ENCODE data around the gene XPA.
"Not testable (repeated sequence)": the region's sequence is repeated elsewhere in the genome, so short reads cannot be mapped to it uniquely, and the experiment has no call there.

The XPA gene

DNA sequence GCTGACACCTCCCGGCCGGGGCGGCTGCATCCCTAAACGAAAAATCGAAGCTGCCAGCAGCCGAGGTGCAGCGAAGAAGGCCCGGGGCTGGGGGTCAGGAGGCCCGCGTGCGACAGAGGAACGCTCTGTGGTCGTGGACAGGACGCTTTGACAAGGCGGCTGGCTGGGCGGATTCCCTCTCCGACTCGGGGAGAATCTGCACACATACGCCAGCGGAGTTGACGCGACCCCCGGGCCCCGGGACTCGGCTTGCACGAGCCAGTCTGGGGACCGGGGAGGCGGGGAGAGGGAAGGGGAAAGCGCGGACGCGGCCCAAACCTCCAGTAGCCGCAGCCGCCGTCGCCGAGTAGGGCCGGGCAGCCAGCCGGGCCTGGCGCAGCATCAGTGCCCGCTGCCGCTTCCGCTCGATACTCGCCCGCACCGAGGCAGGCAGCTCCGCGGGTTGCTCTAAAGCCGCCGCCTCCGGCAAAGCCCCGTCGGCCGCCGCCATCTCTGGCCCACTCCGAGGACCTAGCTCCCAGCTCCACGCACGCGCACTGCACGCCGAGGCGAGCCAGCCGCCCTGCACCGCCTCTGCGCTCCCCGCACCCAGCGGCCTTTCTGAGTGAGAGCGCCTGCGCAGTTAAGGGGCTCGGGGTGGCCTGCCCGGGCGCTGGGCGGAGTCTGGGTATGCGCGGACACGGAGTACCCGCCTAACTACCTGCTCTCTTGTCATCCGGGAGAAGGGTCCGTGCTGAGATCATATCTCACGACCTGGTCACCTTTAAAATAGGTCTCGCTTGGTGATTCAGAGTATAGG is at the start of gene XPA:
Gene XPA (minus strand): TSS at position 538 of the 799 bp plus-strand sequence. CDS start 48 bp downstream, at position 490.
- TF ChIP-seq, protein P1, sequence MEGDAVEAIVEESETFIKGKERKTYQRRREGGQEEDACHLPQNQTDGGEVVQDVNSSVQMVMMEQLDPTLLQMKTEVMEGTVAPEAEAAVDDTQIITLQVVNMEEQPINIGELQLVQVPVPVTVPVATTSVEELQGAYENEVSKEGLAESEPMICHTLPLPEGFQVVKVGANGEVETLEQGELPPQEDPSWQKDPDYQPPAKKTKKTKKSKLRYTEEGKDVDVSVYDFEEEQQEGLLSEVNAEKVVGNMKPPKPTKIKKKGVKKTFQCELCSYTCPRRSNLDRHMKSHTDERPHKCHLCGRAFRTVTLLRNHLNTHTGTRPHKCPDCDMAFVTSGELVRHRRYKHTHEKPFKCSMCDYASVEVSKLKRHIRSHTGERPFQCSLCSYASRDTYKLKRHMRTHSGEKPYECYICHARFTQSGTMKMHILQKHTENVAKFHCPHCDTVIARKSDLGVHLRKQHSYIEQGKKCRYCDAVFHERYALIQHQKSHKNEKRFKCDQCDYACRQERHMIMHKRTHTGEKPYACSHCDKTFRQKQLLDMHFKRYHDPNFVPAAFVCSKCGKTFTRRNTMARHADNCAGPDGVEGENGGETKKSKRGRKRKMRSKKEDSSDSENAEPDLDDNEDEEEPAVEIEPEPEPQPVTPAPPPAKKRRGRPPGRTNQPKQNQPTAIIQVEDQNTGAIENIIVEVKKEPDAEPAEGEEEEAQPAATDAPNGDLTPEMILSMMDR (IDR thresholded peaks at IDR 0.05; ENCODE audit: control insufficient read depth, extremely low read depth, insufficient read depth): no peak
- peak within 1 kb of the TSS; percentile 90 for H3K4me3 ChIP-seq (ENCODE audit: low read depth, low read length)
- peak; percentile 70 for DNase-seq (ENCODE audit: low read depth)

DNA sequence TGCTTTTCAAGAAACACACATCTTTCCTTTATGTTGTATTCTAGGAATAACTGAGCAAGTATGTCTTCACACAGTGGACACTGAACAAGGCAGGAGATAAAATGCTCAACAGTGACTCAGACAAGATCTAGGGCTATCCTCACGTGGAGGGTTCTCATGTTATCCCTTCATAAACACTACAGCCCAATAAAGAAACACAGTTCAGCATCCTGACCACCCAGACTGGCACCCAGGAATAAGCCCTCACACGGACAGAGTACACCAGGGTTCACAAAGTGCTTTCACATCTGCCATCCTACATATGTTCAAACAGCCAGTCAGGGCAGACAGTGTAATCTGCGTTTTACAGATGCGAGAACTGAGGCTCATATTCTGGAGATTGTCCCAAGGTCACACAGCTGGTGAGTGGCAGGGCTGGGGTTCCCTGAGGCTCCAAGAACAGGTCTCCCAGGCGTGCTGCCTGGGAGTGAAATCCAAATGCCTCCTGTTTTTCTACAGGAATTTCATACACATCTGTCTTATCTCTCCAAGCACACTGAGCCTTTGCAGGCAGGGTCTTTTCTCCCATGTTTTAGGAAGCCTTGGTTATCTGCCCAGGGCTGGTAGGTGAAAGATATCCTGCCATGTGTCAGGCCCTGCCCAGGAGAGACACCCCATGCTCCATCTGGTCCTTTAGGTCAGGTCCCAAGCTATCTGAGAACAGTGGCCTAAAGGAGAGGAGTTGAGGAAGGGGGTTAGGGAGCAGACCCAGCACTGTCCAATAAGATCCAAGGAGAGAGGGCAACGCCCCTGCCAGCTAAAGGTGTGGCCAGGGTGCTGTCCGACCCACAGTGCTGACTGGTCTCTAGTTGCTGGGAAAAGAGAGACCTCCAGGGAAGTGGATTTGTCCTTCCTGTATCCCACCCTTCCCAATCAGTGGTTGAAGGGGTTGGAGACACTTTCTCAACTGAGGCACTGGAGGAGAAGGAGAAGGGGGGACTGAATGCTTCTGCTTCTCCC is 47.9 kb upstream of the XPA start:
- H3K4me3 ChIP-seq (ENCODE audit: low read depth, low read length): no peak overlapping the region
- no peak for DNase-seq (ENCODE audit: low read depth)
- TF ChIP-seq, protein P1 (IDR thresholded peaks at IDR 0.05; ENCODE audit: control insufficient read depth, extremely low read depth, insufficient read depth): no peak

DNA sequence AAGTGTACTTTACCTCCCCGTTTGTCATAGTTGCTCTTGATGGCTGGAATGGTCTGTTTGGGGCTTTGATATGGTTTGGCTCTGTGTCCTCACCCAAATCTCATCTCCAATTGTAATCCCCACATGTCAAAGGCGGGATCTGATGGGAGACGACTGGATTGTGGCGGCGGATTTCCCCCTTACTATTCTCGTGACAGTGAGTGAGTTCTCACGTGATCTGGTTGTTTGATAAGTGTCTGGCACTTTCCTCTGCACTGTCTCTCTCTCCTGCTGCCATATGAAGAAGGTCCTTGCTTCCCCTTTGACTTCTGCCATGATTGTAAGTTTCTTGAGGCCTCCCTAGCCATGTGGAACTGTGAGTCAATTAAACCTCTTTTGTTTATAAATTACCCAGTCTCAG is 46.9 kb upstream of the XPA start:
- DNase-seq (ENCODE audit: low read depth); H3K4me3 ChIP-seq (ENCODE audit: low read depth, low read length): not testable (repeated sequence)

DNA sequence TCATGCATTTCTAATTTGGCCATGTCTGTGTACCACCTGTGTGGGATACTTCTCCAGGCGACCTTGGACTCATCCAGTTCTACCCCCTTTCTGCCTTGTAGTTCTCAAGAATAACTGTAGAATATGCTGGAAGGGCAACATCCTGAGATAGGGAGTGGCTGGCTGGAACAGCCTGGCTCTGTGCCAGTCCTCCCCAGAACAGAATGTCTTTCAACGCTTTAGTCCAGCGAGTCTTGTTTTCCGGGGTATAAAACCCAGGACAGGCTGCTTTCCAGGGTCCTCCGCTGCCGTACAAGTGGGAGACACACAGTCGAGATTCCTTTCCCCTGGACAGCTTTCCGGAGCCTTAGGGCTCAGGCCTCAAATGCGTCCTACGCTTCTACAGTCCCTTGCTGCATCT is 45.4 kb upstream of the XPA start:
- TF ChIP-seq, protein P1 (IDR thresholded peaks at IDR 0.05; ENCODE audit: control insufficient read depth, extremely low read depth, insufficient read depth): no peak

DNA sequence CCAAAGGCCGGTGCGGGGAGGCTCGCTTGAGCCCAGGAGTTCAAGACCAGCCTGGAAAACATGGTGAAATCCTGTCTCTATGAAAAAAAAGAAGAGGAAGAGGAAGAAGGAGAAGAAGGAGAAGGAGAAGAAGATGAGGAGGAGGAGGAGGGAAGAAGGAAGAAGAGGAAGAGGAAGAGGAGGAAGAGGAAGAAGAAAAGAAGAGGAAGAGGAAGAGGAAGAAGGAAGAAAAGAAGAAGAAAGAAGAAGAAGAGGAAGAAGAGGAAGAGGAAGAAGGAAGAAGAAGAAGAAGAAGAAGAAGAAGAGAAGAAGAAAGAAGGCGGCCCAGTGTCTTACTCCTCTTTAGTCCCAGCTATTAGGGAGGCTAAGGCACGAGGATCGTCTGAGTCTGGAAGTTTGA is 44.8 kb upstream of the XPA start:
- no peak overlapping the region for H3K4me3 ChIP-seq (ENCODE audit: low read depth, low read length)
- TF ChIP-seq, protein P1 (IDR thresholded peaks at IDR 0.05; ENCODE audit: control insufficient read depth, extremely low read depth, insufficient read depth): no peak
- no peak for DNase-seq (ENCODE audit: low read depth)

More for the DNA sequence above, 45.4 kb upstream of the XPA start:
- no peak for DNase-seq (ENCODE audit: low read depth)
- H3K4me3 ChIP-seq (ENCODE audit: low read depth, low read length): no peak overlapping the region

DNA sequence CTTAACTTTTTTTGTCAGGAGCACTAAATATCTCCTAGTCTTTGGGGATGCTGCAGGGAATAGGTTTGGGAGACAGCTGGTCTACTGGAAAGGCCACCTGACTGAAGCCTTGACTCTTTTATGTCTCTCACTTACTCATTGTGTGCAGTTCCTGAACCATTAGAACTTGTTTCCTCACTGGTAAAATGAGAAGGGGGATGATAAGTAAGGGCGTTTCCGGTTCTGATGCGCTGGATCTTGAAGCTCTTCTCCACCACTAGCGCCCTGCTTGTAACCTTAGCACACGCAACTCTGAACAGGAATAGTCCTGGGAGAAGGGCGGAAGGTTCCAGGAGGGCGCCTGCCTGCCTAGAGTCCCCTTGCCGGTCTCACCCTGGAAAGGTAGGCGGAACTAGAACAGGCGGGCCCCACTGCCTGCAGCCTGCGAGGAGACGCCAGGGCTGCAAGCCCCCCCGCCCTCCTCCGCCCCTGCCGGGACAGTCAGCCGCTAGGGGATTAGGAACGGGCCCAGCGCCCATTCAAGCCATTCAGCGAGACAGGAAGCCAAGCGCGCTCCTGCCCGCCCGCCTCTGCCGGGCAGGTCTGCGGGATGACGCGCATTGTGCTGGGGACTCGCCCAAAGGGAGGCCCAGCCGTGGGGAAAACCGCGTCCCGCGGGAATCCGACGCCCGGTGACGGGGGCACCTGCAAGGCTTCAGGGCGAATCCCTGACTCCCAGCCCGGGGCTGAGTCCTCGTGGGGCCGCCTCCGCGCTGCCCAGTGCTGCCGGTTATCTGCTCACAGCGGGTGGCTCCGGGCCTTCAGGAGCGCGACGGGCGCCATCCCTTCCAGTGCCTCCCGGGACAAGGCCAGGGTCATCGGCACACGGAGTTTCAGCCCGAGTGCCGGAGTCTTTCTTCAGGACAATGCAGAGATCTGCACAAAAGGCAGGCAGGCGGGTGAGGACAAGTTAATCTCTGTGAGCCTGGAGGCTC is 44.0 kb upstream of the XPA start:
- DNase-seq (ENCODE audit: low read depth): no peak
- TF ChIP-seq, protein P1 (IDR thresholded peaks at IDR 0.05; ENCODE audit: control insufficient read depth, extremely low read depth, insufficient read depth): no peak
- H3K4me3 ChIP-seq (ENCODE audit: low read depth, low read length): no peak overlapping the region
